H1 (cell line): ENCODE measurements around the gene CHI3L1. TPM values are rescaled to one million over a fixed set of nuclear protein-coding genes. Genes with fewer than 3 reads are reported as not detected.

Experiments
- ATF2 ChIP-seq: IDR thresholded peaks from 2 replicates; pipeline ENCODE4 v1.6.1; 2012; ENCODE audit warnings: low read length, inconsistent platforms
- BACH1 ChIP-seq: IDR thresholded peaks from 2 replicates; pipeline ENCODE4 v1.6.1; 2012; ENCODE audit warnings: low read length, improper control_type of control experiment
- CHD7 ChIP-seq: fragments of 300-600 bp; sonication (generic); IDR thresholded peaks from 2 replicates; pipeline ENCODE4 v1.7.1; 2012; ENCODE audit warnings: low read length, moderate library complexity, mild to moderate bottlenecking, inconsistent platforms; ENCODE audit not compliant: insufficient replicate concordance
- KDM4A ChIP-seq: IDR thresholded peaks from one replicate; pipeline ENCODE4 v1.7.1; 2012; ENCODE audit warnings: low read depth, mild to moderate bottlenecking, moderate library complexity, low read length, inconsistent platforms; ENCODE audit not compliant: severe bottlenecking
- MAX ChIP-seq: IDR thresholded peaks from 2 replicates; pipeline ENCODE4 v1.6.1; 2012; ENCODE audit warnings: inconsistent platforms
- SP4 ChIP-seq: IDR thresholded peaks from 2 replicates; pipeline ENCODE4 v1.6.1; 2012; ENCODE audit warnings: low read length, inconsistent platforms
- TAF7 ChIP-seq: optimal IDR thresholded peaks from 2 replicates; pipeline ENCODE3; 2011; ENCODE audit warnings: low read depth, mild to moderate bottlenecking, inconsistent platforms, low read length, moderate library complexity, borderline replicate concordance
- TEAD4 ChIP-seq: IDR thresholded peaks from 2 replicates; pipeline ENCODE4 v1.6.1; 2012; ENCODE audit warnings: low read depth, low read length, inconsistent platforms, mixed read lengths
- polyA plus RNA-seq, 7 experiments: library from polyadenylated mRNA; depleted of rRNA in 3 of 7; stranded (reverse) in 5 of 7; unstranded in 2 of 7; fragments of >200 nt in 5 of 7; fragments of 200-250 nt in 2 of 7; gene quantifications; 1 replicate in 5 of 7; 2 replicates in 1 of 7; 4 replicates in 1 of 7; pipeline versions ENCODE4 v1.2.1 to v1.2.3, GENCODE V29; 2011 to 2013; ENCODE audit warnings: missing spikeins in 2 of 7, mixed read lengths in 2 of 7
- total RNA-seq: library from RNA; stranded (reverse); fragmentation: NEBNext Ultra II Directional; extraction: Animal tissue kit (Norgen Biotek cat#: 25700); gene quantifications from 2 replicates; pipeline ENCODE4 v1.2.1, GENCODE V29; 2021

CHI3L1 gene
- total and polyA plus RNA-seq, 2 of the 8 experiments (the other 6 are each of a cell fraction or from before 2014, with no cell fraction given): 1.0 TPM; not detected in 1

- TF ChIP-seq CHD7 (no peak), SP4 (no peak), BACH1 (no peak), TAF7 (no peak), ATF2 (no peak), KDM4A (no peak), TEAD4 (no peak), MAX (no peak)
Measured at GRCh38 chr1:203180611-203181330, 5.7 kb downstream of the CHI3L1 start (continued).
